Measurements from ENCODE around the gene ZNHIT2. TPM values are rescaled to one million over a fixed set of nuclear protein-coding genes. Genes with fewer than 3 reads are reported as not detected.

ZNHIT2 gene
- total and polyA plus RNA-seq, 2 of the 8 experiments (the other 6 are each of a cell fraction or from before 2014, with no cell fraction given) = 13.0 to 16.1 TPM

DNA sequence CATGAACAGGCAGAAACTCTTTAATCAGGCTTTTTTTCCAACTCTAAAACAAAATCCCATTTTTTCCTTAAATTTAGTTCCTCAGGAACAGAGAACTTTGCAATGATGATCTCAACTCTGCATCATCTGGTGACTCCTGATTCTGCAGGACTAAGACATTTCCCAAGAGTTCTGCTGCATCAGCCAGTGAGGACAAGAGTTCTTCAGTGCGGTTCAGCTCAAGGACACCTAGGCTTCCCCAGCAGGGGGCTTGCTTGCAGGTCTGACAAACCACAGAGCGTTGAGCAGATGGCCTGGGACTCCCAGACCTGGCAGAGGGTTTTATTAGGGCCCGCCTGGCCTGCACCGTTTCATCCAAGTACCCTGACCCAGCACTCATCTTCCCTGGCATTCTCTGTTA lies 40.0 kb downstream of the ZNHIT2 start:
- Histone ChIP-seq H2AFZ (ENCODE audit: low read length) (no peak overlapping the region), H3K4me2 (ENCODE audit: insufficient read depth in 1 of 2, low read depth in 2 of 2, low read length in 2 of 2) (no peak overlapping the region), H4K20me1 (replicated peaks in 1 of 2; ENCODE audit: control insufficient read depth in 1 of 2, insufficient read depth in 2 of 2, low read length in 2 of 2) (peaks cover 6 to 11% of the 10 kb centered on the region in 2 experiments), H4K8ac (ENCODE audit: extremely low read depth, insufficient read depth, low read length) (no peak overlapping the region), H3K14ac (ENCODE audit: insufficient read length) (no peak overlapping the region), H3K4ac (replicated peaks; ENCODE audit: insufficient read length, low read depth, low read length) (no peak overlapping the region), H3K23me2 (ENCODE audit: low read depth, low read length) (no peaks in the 10 kb centered on the region), H4K91ac (replicated peaks; ENCODE audit: insufficient read length, low read length) (no peak overlapping the region), H3K23ac (ENCODE audit: insufficient read length) (no peak overlapping the region), H4K5ac (ENCODE audit: insufficient read length, low read depth, low read length) (no peak overlapping the region), H2BK15ac (ENCODE audit: low read length) (no peak overlapping the region), H3K4me1 (replicated peaks in 1 of 4; ENCODE audit: control insufficient read depth in 3 of 4, insufficient read depth in 4 of 4, low read length in 3 of 4) (no peaks in the 10 kb centered on the region; a peak in 1 of 7 replicates), H3K56ac (replicated peaks; ENCODE audit: insufficient read length, low read depth, low read length) (no peak overlapping the region), H2BK120ac (replicated peaks; ENCODE audit: low read depth, low read length) (no peak overlapping the region), H3K4me3 (ENCODE audit: extremely low read depth in 1 of 4, insufficient read depth in 2 of 4, low read depth in 3 of 4, low read length in 4 of 4) (no peak overlapping the region), H3K79me1 (ENCODE audit: low read depth, low read length) (peaks cover 8% of the 10 kb centered on the region; the same call in 1 of the 2 replicates), H3K27ac (ENCODE audit: low read depth, low read length) (no peak overlapping the region), H2BK20ac (ENCODE audit: low read length) (no peak overlapping the region), H3K9ac (replicated peaks in 1 of 4; ENCODE audit: extremely low read depth in 1 of 4, low read depth in 3 of 4, low read length in 3 of 4) (no peak overlapping the region), H3K9me3 (ENCODE audit: insufficient read depth in 2 of 2, low read depth in 1 of 2, low read length in 1 of 2) (no peaks in the 10 kb centered on the region), H2BK12ac (ENCODE audit: low read depth, low read length) (no peak overlapping the region), H3K27me3 (replicated peaks in 1 of 4; ENCODE audit: control insufficient read depth in 3 of 4, extremely low read depth in 1 of 4, insufficient read depth in 3 of 4, low read length in 3 of 4) (no peaks in the 10 kb centered on the region), H2AK5ac (ENCODE audit: low read depth, low read length) (no peak overlapping the region), H3K18ac (ENCODE audit: extremely low read depth, low read length) (no peak overlapping the region), H2BK5ac (ENCODE audit: low read depth, low read length) (no peak overlapping the region), H3K79me2 (ENCODE audit: control insufficient read depth in 1 of 2, insufficient read depth in 2 of 2, low read length in 2 of 2) (peaks cover 0 to 30% of the 10 kb centered on the region in 2 experiments; a peak in 3 of 4 replicates), H3K36me3 (ENCODE audit: control insufficient read depth in 2 of 4, insufficient read depth in 4 of 4, low read length in 3 of 4) (peaks cover 20 to 41% (median 36%) of the 10 kb centered on the region in 4 experiments)
- ChIA-PET CTCF (ENCODE audit: partially characterized antibody) (interaction anchor here (0.6 to 4.7 kb wide), 18 partner anchors 11 to 650 kb away, joined by 3 to 28 read pairs (median 4); partner anchors contain the start of genes ARL2, CAPN1, NAALADL1 and SAC3D1), POLR2A (ENCODE audit: partially characterized antibody) (interaction anchor here (1.5 to 21.6 kb wide), 8 partner anchors 8 to 315 kb away, joined by 3 to 230 read pairs (median 13); partner anchors contain the start of genes NAALADL1 and VPS51)
- WGBS, 2 experiments (ENCODE audit: extremely low coverage in 1 of 2, insufficient coverage in 1 of 2, insufficient read length in 1 of 2, insufficient replicate concordance in 2 of 2, low coverage in 1 of 2, low lambda C conversion rate in 2 of 2, missing lambda C conversion rate in 1 of 2) = 91% methylated on average over 4 of the region's 4 CpGs; no CpG with 5 or more reads in 1 of the 2 experiments
- DNase-seq (ENCODE audit: low read depth in 1 of 2, low spot score in 2 of 2) (no peak), FAIRE-seq (no peak)
- TF ChIP-seq HDAC2 (IDR thresholded peaks at IDR 0.05; ENCODE audit: borderline replicate concordance in 1 of 2, low read depth in 2 of 2, low read length in 2 of 2) (no peak), ASH2L (IDR thresholded peaks at IDR 0.05; ENCODE audit: low read length) (no peak), YY1 (IDR thresholded peaks at IDR 0.05; ENCODE audit: low read depth, low read length) (no peak), POLR2AphosphoS5 (IDR thresholded peaks at IDR 0.05; ENCODE audit: low read depth, low read length) (no peak), JUN (IDR thresholded peaks at IDR 0.05; ENCODE audit: low read depth, low read length) (no peak), CHD1 (IDR thresholded peaks at IDR 0.05; ENCODE audit: low read depth, low read length) (no peak), BRCA1 (IDR thresholded peaks at IDR 0.05; ENCODE audit: low read depth, low read length) (no peak), SRF (IDR thresholded peaks at IDR 0.05; ENCODE audit: low read depth, low read length) (no peak), EP300 (IDR thresholded peaks at IDR 0.05; ENCODE audit: borderline replicate concordance in 1 of 2, low read depth in 2 of 2, low read length in 2 of 2) (no peak), CBX8 (IDR thresholded peaks at IDR 0.05; ENCODE audit: borderline replicate concordance, low read depth, low read length) (no peak), KDM1A (IDR thresholded peaks at IDR 0.05; ENCODE audit: borderline replicate concordance, low read length) (no peak), BACH1 (IDR thresholded peaks at IDR 0.05; ENCODE audit: low read length) (no peak), HDAC6 (IDR thresholded peaks at IDR 0.05; ENCODE audit: low read depth, low read length) (no peak)
- TF ChIP-seq, protein P1, sequence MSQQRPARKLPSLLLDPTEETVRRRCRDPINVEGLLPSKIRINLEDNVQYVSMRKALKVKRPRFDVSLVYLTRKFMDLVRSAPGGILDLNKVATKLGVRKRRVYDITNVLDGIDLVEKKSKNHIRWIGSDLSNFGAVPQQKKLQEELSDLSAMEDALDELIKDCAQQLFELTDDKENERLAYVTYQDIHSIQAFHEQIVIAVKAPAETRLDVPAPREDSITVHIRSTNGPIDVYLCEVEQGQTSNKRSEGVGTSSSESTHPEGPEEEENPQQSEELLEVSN (IDR thresholded peaks at IDR 0.05) = no peak
